ENCODE results near the gene STARD8.
A peak's percentile ranks its signal among the peaks of the same experiment; 100 is the strongest.

STARD8 gene

GRCh38 chrX:68708503-68709290 is 61.2 kb downstream of the STARD8 start:
- DNase-seq (ENCODE audit: insufficient read length, low spot score) (no peak), FAIRE-seq (no peak)
- no peak for TF ChIP-seq POLR2A (IDR thresholded peaks at IDR 0.05; ENCODE audit: low read depth, low read length)

- FAIRE-seq (no peak), DNase-seq (ENCODE audit: insufficient read length, low spot score) (peak; percentile 52)
- TF ChIP-seq POLR2A (IDR thresholded peaks at IDR 0.05; ENCODE audit: low read depth, low read length), result no peak
Observed at GRCh38 chrX:68710870-68711576, 63.6 kb downstream of the STARD8 start.

GRCh38 chrX:68711845-68712244 is 64.4 kb downstream of the STARD8 start:
- no peak for TF ChIP-seq POLR2A (IDR thresholded peaks at IDR 0.05; ENCODE audit: low read depth, low read length)
- DNase-seq (ENCODE audit: insufficient read length, low spot score), result no peak
- no peak for FAIRE-seq

GRCh38 chrX:68714856-68715255 is 67.4 kb downstream of the STARD8 start:
- TF ChIP-seq POLR2A (IDR thresholded peaks at IDR 0.05; ENCODE audit: low read depth, low read length), result no peak
- FAIRE-seq (no peak), DNase-seq (ENCODE audit: insufficient read length, low spot score) (no peak)

- FAIRE-seq, result no peak
- no peak for DNase-seq (ENCODE audit: insufficient read length, low spot score)
- TF ChIP-seq POLR2A (IDR thresholded peaks at IDR 0.05; ENCODE audit: low read depth, low read length), result no peak
Observed at GRCh38 chrX:68717196-68717595, 69.7 kb downstream of the STARD8 start.

- DNase-seq (ENCODE audit: insufficient read length, low spot score) (no peak), FAIRE-seq (no peak)
- TF ChIP-seq POLR2A (IDR thresholded peaks at IDR 0.05; ENCODE audit: low read depth, low read length), result no peak
Observed at GRCh38 chrX:68717663-68718442, 70.4 kb downstream of the STARD8 start.

GRCh38 chrX:68718443-68718820 is 71.0 kb downstream of the STARD8 start:
- FAIRE-seq, result no peak
- no peak for TF ChIP-seq POLR2A (IDR thresholded peaks at IDR 0.05; ENCODE audit: low read depth, low read length)
- DNase-seq (ENCODE audit: insufficient read length, low spot score), result no peak

GRCh38 chrX:68719181-68719903 is 71.9 kb downstream of the STARD8 start:
- FAIRE-seq (no peak), DNase-seq (ENCODE audit: insufficient read length, low spot score) (no peak)
- no peak for TF ChIP-seq POLR2A (IDR thresholded peaks at IDR 0.05; ENCODE audit: low read depth, low read length)

GRCh38 chrX:68719904-68720614 is 72.6 kb downstream of the STARD8 start:
- no peak for DNase-seq (ENCODE audit: insufficient read length, low spot score)
- no peak for FAIRE-seq
- TF ChIP-seq POLR2A (IDR thresholded peaks at IDR 0.05; ENCODE audit: low read depth, low read length), result no peak

- TF ChIP-seq POLR2A (IDR thresholded peaks at IDR 0.05; ENCODE audit: low read depth, low read length), result no peak
- DNase-seq (ENCODE audit: insufficient read length, low spot score), result no peak
- no peak for FAIRE-seq
Observed at GRCh38 chrX:68720851-68721250, 73.4 kb downstream of the STARD8 start.

- FAIRE-seq, result no peak
- no peak for TF ChIP-seq POLR2A (IDR thresholded peaks at IDR 0.05; ENCODE audit: low read depth, low read length)
- no peak for DNase-seq (ENCODE audit: insufficient read length, low spot score)
Observed at GRCh38 chrX:68721546-68721945, 74.1 kb downstream of the STARD8 start.

GRCh38 chrX:68721991-68722860 is 74.8 kb downstream of the STARD8 start:
- FAIRE-seq, result no peak
- no peak for DNase-seq (ENCODE audit: insufficient read length, low spot score)
- no peak for TF ChIP-seq POLR2A (IDR thresholded peaks at IDR 0.05; ENCODE audit: low read depth, low read length)
